Measurements from ENCODE around the gene MRGPRX2. TPM values are rescaled to one million over a fixed set of nuclear protein-coding genes. Genes with fewer than 3 reads are reported as not detected.

The MRGPRX2 gene
- total and polyA plus RNA-seq, 9 of the 15 experiments (the other 6 are each of a cell fraction or from before 2014, with no cell fraction given): not detected

- no peaks in the 10 kb centered on the region for H3K79me2 ChIP-seq (ENCODE audit: control insufficient read depth, insufficient read depth, low read length)
- H3K4me2 ChIP-seq (ENCODE audit: insufficient read depth, low read length): no peak overlapping the region
- CTCF ChIA-PET (ENCODE audit: low intra/inter-chr PET ratio): interaction anchor here (2.5 to 4.7 kb wide), 3 partner anchors 481 to 831 kb away, joined by 8 to 75 read pairs (median 17); no protein-coding TSS in a partner anchor
- no peak overlapping the region for H3K27ac ChIP-seq (ENCODE audit: extremely low read depth, low read depth, low read length)
- ATAC-seq (no peak), FAIRE-seq (no peak), DNase-seq (ENCODE audit: extremely low read depth in 1 of 4, low spot score in 3 of 4) (no peak)
- H3K36me3 ChIP-seq (ENCODE audit: control insufficient read depth, insufficient read depth, low read length): no peaks in the 10 kb centered on the region
- no TSS peak for BruUV-seq (replicated peaks)
- no peaks in the 10 kb centered on the region; a peak in 1 of 5 replicates for H3K4me1 ChIP-seq (replicated peaks in 1 of 2; ENCODE audit: control insufficient read depth in 2 of 2, insufficient read depth in 2 of 2, low read length in 2 of 2)
- H4K20me1 ChIP-seq (replicated peaks; ENCODE audit: control insufficient read depth, insufficient read depth, low read length): no peaks in the 10 kb centered on the region
- no peak overlapping the region for H3K4me3 ChIP-seq
- 0 out of 5 replicates have a peak, but pooled peaks cover 0 to 3% of the 10 kb centered on the region in 2 experiments for H3K27me3 ChIP-seq (ENCODE audit: control insufficient read depth in 2 of 2, insufficient read depth in 2 of 2, low read length in 2 of 2)
- WGBS (ENCODE audit: insufficient coverage, low coverage, missing lambda C conversion rate): 24% methylated on average over 4 of the region's 5 CpGs
- POLR2A ChIA-PET: interaction anchor here (0.6 kb wide), 1 partner anchor 448 kb away, joined by 3 read pairs; no protein-coding TSS in a partner anchor
- intact Hi-C loops (cut with micrococcal nuclease): loop anchor here (5.0 to 10.0 kb wide), 3 partner anchors 142 to 240 kb away; no protein-coding TSS in a partner anchor
- H3K9me1 ChIP-seq (ENCODE audit: control insufficient read depth, insufficient read depth, low read length): no peaks in the 10 kb centered on the region
- no peak overlapping the region for H3K9ac ChIP-seq (ENCODE audit: insufficient read depth in 1 of 2, low read depth in 2 of 2, low read length in 2 of 2)
- TF ChIP-seq ZNF274 (IDR thresholded peaks at IDR 0.05; ENCODE audit: borderline replicate concordance, low read depth, low read length): no peak
- TF ChIP-seq TEAD4 (IDR thresholded peaks at IDR 0.05; ENCODE audit: low read length): no peak
- no peak for TF ChIP-seq TEAD4 (CRISPR knock-in tag; IDR thresholded peaks at IDR 0.05; ENCODE audit: borderline replicate concordance)
- no peak for TF ChIP-seq NUFIP1 (IDR thresholded peaks at IDR 0.05; ENCODE audit: partially characterized antibody)
- TF ChIP-seq NONO (IDR thresholded peaks at IDR 0.05; ENCODE audit: low read depth in 2 of 2, low read length in 1 of 2): no peak
- TF ChIP-seq JUN (IDR thresholded peaks at IDR 0.05; ENCODE audit: borderline replicate concordance, low read depth, low read length): no peak
- TF ChIP-seq JUN (CRISPR knock-in tag; IDR thresholded peaks at IDR 0.05; ENCODE audit: borderline replicate concordance): no peak
- no peak for TF ChIP-seq MEIS2 (IDR thresholded peaks at IDR 0.05; ENCODE audit: partially characterized antibody)
- no peak for TF ChIP-seq NEUROD1 (IDR thresholded peaks at IDR 0.05; ENCODE audit: borderline replicate concordance, low read depth, low read length, partially characterized antibody)
- no peak for TF ChIP-seq RBM17 (IDR thresholded peaks at IDR 0.05; ENCODE audit: borderline replicate concordance, low read depth, low read length)
- no peak for TF ChIP-seq STAT5A (IDR thresholded peaks at IDR 0.05; ENCODE audit: borderline replicate concordance, low read length)
- in situ Hi-C loops (cut with MboI): loop anchor here (5.0 to 25.0 kb wide), 4 partner anchors 245 to 832 kb away; no protein-coding TSS in a partner anchor
- H2AFZ ChIP-seq (ENCODE audit: low read depth, low read length): no peak overlapping the region
- no peaks in the 10 kb centered on the region for H3K9me3 ChIP-seq (replicated peaks; ENCODE audit: control insufficient read depth, insufficient read depth, low read depth, low read length)
Observed at GRCh38 chr11:19072464-19072863, 11.9 kb upstream of the MRGPRX2 start.
